ENCODE results near the gene SERPINH1. TPM values are rescaled to one million over a fixed set of nuclear protein-coding genes. Genes with fewer than 3 reads are reported as not detected.

The SERPINH1 gene
- total and polyA plus RNA-seq, 2 of the 13 experiments (the other 11 are each of a cell fraction or from before 2014, with no cell fraction given), result 83.6 to 83.8 TPM

- no peak for TF ChIP-seq TEF (CRISPR knock-in tag; IDR thresholded peaks at IDR 0.05)
- TF ChIP-seq ZNF251 (CRISPR knock-in tag; IDR thresholded peaks at IDR 0.05), result no peak
- no peak for TF ChIP-seq FOSL1 (CRISPR knock-in tag; IDR thresholded peaks at IDR 0.05; ENCODE audit: borderline replicate concordance)
- no peak for TF ChIP-seq GTF3A (CRISPR knock-in tag; conservative IDR thresholded peaks at IDR 0.05)
Observed at GRCh38 chr11:75574698-75575602, 12.9 kb downstream of the SERPINH1 start (continued).

GRCh38 chr11:75576017-75576416 lies 14.0 kb downstream of the SERPINH1 start:
- Histone ChIP-seq H3K79me2 (ENCODE audit: insufficient read depth, low read length) (no peaks in the 10 kb centered on the region), H3K9ac (ENCODE audit: insufficient read depth, low read depth, low read length) (no peak overlapping the region), H3K36me3 (replicated peaks in 1 of 2; ENCODE audit: control insufficient read depth in 1 of 2, insufficient read depth in 2 of 2, low read length in 2 of 2) (peaks cover 3 to 15% of the 10 kb centered on the region in 2 experiments; a peak in 3 of 5 replicates), H3K4me2 (ENCODE audit: low read depth, low read length) (no peak overlapping the region), H2AFZ (ENCODE audit: low read length) (no peak overlapping the region), H4K20me1 (ENCODE audit: insufficient read depth, low read length) (no peaks in the 10 kb centered on the region), H3K4me3 (replicated peaks in 1 of 3; ENCODE audit: insufficient read depth in 1 of 3, low read depth in 2 of 3, low read length in 3 of 3) (no peak overlapping the region), H3K9me3 (ENCODE audit: low read length) (no peaks in the 10 kb centered on the region), H3K4me1 (ENCODE audit: insufficient read depth, low read length) (peaks cover 7% of the 10 kb centered on the region; the same call in 1 of the 2 replicates), H3K27ac (ENCODE audit: extremely low read length, insufficient read depth, low read length) (no peak overlapping the region), H3K27me3 (ENCODE audit: control insufficient read depth in 1 of 2, insufficient read depth in 2 of 2, low read length in 2 of 2) (no peaks in the 10 kb centered on the region)
- ChIA-PET CTCF (ENCODE audit: low intra/inter-chr PET ratio, low total read pairs) (interaction anchor here (2.8 kb wide), 1 partner anchor 29 kb away, joined by 13 read pairs; no protein-coding TSS in a partner anchor), POLR2A (interaction anchor here (1.0 to 1.9 kb wide), 2 partner anchors 12 to 14 kb away, joined by 3 to 5 read pairs; partner anchors contain the start of gene SERPINH1)
- in situ Hi-C loops (cut with HindIII; ENCODE audit: extremely low pct_ligation_motif_present, low pct_unique_long_range_greater_than_20kb), result loop anchor here (5.0 kb wide), 1 partner anchor 34 kb away; no protein-coding TSS in a partner anchor
- BruUV-seq (replicated peaks), result no TSS peak
- WGBS (ENCODE audit: low lambda C conversion rate), result 83% methylated on average over 6 of the region's 6 CpGs
- no peak for FAIRE-seq
- intact Hi-C loops (cut with micrococcal nuclease; ENCODE audit: unreplicated experiment), result no loop called here
- no peak for DNase-seq (ENCODE audit: low spot score)
- no peak; the same call in 2 of the 3 replicates for ATAC-seq
- TF ChIP-seq STAT5B (CRISPR knock-in tag; IDR thresholded peaks at IDR 0.05) (no peak), ZBTB33 (CRISPR knock-in tag; IDR thresholded peaks at IDR 0.05) (peak; percentile 52; the same call in 1 of the 2 replicates), CEBPB (IDR thresholded peaks at IDR 0.05; ENCODE audit: borderline replicate concordance, low read depth, low read length) (no peak)

All from HepG2 (cell line).